ENCODE results near the gene RPL37A.

RPL37A gene

GRCh38 chr2:216501854-216502253, 3.2 kb downstream of the RPL37A start:
- TF ChIP-seq FOXM1 (IDR thresholded peaks at IDR 0.05; ENCODE audit: borderline replicate concordance, low read depth) (no peak), USF1 (IDR thresholded peaks at IDR 0.05) (no peak), CREB1 (IDR thresholded peaks at IDR 0.05; ENCODE audit: low read depth) (no peak), RAD21 (IDR thresholded peaks at IDR 0.05; ENCODE audit: low read depth) (no peak)

GRCh38 chr2:216502381-216503158, 3.9 kb downstream of the RPL37A start:
- TF ChIP-seq EP300 (IDR thresholded peaks at IDR 0.05; ENCODE audit: borderline replicate concordance) (no peak), TAF1 (IDR thresholded peaks at IDR 0.05; ENCODE audit: low read depth) (no peak), CEBPB (IDR thresholded peaks at IDR 0.05) (no peak), USF1 (IDR thresholded peaks at IDR 0.05) (no peak), CREB1 (IDR thresholded peaks at IDR 0.05; ENCODE audit: low read depth) (no peak), RAD21 (IDR thresholded peaks at IDR 0.05; ENCODE audit: low read depth) (no peak), ZBTB7A (IDR thresholded peaks at IDR 0.05; ENCODE audit: low read depth) (no peak)

GRCh38 chr2:216503159-216503629, 4.5 kb downstream of the RPL37A start:
- TF ChIP-seq MAX (IDR thresholded peaks at IDR 0.05) (no peak), YY1 (IDR thresholded peaks at IDR 0.05; ENCODE audit: low read depth) (no peak), FOXM1 (IDR thresholded peaks at IDR 0.05; ENCODE audit: borderline replicate concordance, low read depth) (no peak), ZBTB7A (IDR thresholded peaks at IDR 0.05; ENCODE audit: low read depth) (no peak), CREB1 (IDR thresholded peaks at IDR 0.05; ENCODE audit: low read depth) (no peak), TEAD4 (IDR thresholded peaks at IDR 0.05) (no peak), NFIC (IDR thresholded peaks at IDR 0.05) (no peak), EP300 (IDR thresholded peaks at IDR 0.05; ENCODE audit: borderline replicate concordance) (no peak), EGR1 (IDR thresholded peaks at IDR 0.05) (no peak), USF1 (IDR thresholded peaks at IDR 0.05) (no peak), TCF12 (IDR thresholded peaks at IDR 0.05; ENCODE audit: low read depth) (no peak), REST (IDR thresholded peaks at IDR 0.05; ENCODE audit: low read depth) (no peak), TAF1 (IDR thresholded peaks at IDR 0.05; ENCODE audit: low read depth) (no peak)

GRCh38 chr2:216503697-216504375, 5.2 kb downstream of the RPL37A start:
- no peak for TF ChIP-seq CEBPB (IDR thresholded peaks at IDR 0.05)
- no peak for TF ChIP-seq YY1 (IDR thresholded peaks at IDR 0.05; ENCODE audit: low read depth)
- TF ChIP-seq REST (IDR thresholded peaks at IDR 0.05; ENCODE audit: low read depth) = no peak
- TF ChIP-seq FOXM1 (IDR thresholded peaks at IDR 0.05; ENCODE audit: borderline replicate concordance, low read depth) = no peak
- no peak for TF ChIP-seq EGR1 (IDR thresholded peaks at IDR 0.05)
- no peak for TF ChIP-seq EP300 (IDR thresholded peaks at IDR 0.05; ENCODE audit: borderline replicate concordance)

GRCh38 chr2:216504376-216504762, 5.7 kb downstream of the RPL37A start:
- no peak for TF ChIP-seq TAF1 (IDR thresholded peaks at IDR 0.05; ENCODE audit: low read depth)
- TF ChIP-seq EP300 (IDR thresholded peaks at IDR 0.05; ENCODE audit: borderline replicate concordance) = no peak
- no peak for TF ChIP-seq RAD21 (IDR thresholded peaks at IDR 0.05; ENCODE audit: low read depth)
- TF ChIP-seq MAX (IDR thresholded peaks at IDR 0.05) = no peak
- TF ChIP-seq CEBPB (IDR thresholded peaks at IDR 0.05) = no peak
- no peak for TF ChIP-seq USF1 (IDR thresholded peaks at IDR 0.05)
- no peak for TF ChIP-seq TEAD4 (IDR thresholded peaks at IDR 0.05)
- no peak for TF ChIP-seq FOXM1 (IDR thresholded peaks at IDR 0.05; ENCODE audit: borderline replicate concordance, low read depth)
- no peak for TF ChIP-seq YY1 (IDR thresholded peaks at IDR 0.05; ENCODE audit: low read depth)
- TF ChIP-seq REST (IDR thresholded peaks at IDR 0.05; ENCODE audit: low read depth) = no peak
- TF ChIP-seq EGR1 (IDR thresholded peaks at IDR 0.05) = no peak
- no peak for TF ChIP-seq ZBTB7A (IDR thresholded peaks at IDR 0.05; ENCODE audit: low read depth)
- TF ChIP-seq NFIC (IDR thresholded peaks at IDR 0.05) = no peak
- TF ChIP-seq CREB1 (IDR thresholded peaks at IDR 0.05; ENCODE audit: low read depth) = no peak
- no peak for TF ChIP-seq TCF12 (IDR thresholded peaks at IDR 0.05; ENCODE audit: low read depth)

All from Ishikawa (cell line).